ENCODE measurements around the gene BBS5.
A peak's percentile ranks its signal among the peaks of the same experiment; 100 is the strongest.
"Not testable (repeated sequence)": the region's sequence is repeated elsewhere in the genome, so short reads cannot be mapped to it uniquely, and the experiment has no call there.

BBS5 gene

DNA sequence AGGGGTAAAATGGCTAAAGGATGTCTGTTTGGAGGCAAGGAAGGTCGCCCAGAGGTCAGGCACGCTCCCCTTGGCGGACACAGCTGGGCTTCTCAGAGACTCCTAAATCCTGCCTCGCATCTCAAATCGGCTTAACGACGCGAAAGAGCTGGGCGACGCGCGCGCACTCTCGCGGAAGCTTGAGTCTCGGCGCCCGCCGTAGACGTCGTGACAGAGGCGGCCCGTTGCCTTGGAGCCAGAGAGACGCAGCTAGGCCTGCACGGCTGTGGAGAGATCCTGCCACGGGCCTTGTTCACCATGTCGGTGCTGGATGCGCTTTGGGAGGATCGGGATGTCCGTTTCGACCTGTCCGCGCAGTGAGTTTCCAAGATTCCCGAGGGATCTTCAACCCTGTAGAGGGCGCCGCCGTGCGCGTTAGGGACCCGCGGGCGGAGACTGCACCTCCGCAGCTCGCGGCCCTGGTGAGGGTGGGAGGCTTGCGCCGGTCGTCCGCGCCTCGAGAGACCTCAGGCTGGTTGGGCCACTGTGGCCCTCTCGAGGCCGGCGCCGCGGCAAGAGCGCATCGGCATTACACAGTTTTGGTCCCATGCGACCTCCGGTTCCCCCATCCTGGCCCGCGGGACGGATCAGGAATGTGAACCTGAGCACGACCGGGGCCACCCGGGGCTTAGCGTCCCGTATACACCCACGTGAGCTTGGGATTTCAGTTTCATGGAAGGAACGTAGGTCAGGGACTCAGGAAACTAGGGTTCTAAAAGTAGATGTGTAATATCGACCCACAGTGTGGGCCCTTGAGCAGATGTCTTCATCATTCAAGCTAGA is at the start of gene BBS5:
TSS of gene BBS5 (plus strand) at position 238 of the 822 bp plus-strand sequence. CDS start at position 298, 60 bp downstream.
- DNase-seq = peak; percentile 52

DNA sequence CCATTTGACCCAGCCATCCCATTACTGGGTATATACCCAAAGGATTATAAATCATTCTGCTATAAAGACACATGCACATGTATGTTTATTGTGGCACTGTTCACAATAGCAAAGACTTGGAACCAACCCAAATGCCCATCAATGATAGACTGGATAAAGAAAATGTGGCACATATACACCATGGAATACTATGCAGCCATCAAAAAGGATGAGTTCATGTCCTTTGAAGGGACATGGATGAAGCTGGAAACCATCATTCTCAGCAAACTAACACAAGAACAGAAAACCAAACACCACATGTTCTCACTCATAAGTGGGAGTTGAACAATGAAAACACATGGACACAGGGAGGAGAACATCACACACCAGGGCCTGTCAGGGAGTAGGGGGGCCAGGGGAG is 47.5 kb upstream of the BBS5 start:
- not testable (repeated sequence) for DNase-seq

DNA sequence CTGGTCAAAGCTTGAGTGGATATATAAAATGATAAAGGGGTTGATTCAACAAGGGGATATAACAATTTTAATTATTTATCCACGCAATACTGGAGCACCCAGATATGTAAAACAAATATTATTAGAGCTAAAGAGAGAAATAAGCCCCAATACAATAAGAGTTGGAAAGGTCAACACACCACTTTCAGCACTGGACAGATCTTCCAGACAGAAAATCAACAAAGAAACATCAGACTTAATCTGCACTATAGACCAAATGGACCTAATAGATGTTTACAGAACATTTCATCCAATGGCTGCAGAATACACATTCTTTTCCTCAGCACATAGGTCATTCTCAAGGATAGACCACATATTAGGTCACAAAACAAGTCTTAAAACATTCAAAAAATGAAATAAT is 45.1 kb upstream of the BBS5 start:
- not testable (repeated sequence) for DNase-seq

DNA sequence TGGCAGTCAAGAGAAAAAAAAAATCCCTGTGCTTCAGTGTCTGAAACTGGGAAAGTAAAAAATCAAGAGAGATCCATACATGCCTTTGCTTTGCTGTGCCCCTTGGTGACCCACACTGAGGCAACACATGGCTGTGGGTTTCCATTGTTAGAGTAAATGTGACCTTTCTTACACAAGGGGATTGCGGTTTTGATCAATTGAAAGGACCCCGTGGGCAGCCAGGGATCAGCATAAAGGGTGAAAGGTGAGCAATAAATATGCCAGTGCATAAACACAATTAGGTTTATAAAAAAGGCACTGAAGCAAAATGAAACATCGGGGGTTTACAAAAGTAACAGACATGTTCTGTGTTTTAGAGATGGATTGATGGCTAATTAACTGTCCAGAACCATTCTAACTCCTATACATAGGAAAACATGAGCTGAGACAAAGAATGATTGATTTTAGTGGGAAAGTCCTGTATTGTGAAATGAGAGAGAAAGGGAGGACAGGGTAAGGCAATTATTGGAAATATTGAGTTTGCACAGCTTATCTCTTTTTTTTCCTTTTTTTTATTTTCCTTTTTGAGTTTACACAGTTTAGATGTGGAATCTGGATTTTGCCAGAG is 40.7 kb upstream of the BBS5 start:
- DNase-seq = no peak

DNA sequence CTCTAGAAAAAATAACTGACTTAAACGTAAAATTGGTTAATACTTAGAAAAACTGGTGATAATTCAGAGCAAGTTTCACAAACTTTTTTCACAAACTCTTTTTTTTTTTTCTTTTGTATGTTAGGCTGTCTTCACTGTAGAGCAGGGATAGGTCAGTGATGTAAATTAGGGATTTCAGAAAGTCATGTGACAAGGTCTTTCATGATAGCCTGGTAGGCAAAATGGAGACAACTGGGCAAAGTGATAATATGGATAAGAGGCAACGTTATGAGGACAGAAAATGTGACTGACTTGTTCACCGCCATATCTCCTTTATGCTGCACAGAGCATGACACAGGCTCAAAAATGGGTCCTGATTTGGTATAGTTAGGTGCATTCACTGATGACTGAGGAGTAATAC is 39.4 kb upstream of the BBS5 start:
- no peak for DNase-seq

DNA sequence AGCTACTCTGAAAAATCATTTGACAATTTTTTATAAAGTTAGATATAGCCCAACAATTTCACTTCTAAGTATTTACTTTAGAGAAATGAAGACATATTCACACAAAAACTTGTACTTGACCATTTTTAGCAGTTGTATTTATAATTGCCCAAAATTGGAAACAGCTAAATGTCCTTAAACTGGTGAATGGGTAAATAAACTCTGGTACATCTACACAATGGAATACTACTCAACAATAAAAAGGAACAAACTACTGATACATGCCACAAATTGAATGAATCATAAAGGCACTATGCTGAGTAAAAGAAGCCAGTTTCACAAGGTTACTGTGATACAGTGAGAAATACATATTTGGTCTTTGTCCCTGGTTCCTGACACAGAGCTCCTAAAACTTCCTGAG is 32.8 kb upstream of the BBS5 start:
- no peak for DNase-seq

DNA sequence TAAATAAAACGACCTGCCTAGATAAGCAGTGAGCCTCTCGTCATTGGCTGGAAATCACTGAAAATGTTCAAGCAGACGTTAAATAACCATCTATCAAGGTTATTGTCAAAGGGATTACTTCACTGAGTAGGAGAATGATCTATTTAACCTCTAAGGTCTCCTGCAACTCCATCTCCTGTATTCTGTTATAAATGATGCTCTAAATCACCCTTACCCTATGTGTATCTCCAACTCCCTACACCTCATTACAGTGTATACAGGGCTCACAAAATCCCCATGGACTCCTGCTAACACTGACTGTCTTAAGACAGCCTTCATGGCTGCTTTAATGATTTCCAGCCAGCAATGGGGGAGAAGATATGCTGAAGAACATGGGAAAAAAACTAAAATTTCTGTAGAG is 31.0 kb upstream of the BBS5 start:
- no peak for DNase-seq

DNA sequence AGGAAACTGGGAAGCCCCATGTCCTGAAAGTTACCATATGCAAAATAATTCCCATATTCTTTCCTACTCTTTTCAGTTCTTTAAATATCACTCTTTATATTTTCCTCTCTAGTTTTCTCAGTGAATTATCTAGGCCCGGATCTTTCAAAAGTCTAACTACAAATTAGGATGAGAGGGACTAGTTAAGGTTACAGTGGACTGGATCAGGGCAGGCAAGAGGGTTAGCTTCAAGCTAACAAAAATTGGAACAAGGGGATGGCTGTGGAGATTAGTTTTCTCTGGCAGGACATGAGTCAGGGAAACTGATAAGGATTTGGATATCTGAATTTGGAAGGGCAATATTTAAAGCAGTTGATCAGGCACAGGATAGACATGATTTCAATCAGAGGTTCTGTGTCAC is 30.4 kb upstream of the BBS5 start:
- no peak for DNase-seq

DNA sequence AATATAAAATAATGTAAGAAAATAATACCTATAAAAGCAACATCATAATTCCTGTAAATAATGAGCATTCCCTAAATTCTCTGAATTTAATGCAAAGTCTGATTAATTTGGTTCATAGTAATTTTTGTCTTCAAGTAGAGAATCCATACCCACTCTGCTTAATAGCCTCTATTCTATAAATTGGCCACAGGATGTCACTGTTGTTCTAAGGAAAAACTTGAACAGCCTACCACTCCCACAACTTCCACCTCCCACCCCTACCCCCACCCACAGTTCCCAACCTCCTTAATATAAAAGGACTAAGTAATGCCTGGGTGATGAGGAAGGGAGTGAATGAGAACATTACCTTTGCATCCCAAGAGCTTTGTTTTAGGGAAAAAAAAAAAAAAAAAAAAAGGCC is 27.2 kb upstream of the BBS5 start:
- DNase-seq = peak; percentile 18

DNA sequence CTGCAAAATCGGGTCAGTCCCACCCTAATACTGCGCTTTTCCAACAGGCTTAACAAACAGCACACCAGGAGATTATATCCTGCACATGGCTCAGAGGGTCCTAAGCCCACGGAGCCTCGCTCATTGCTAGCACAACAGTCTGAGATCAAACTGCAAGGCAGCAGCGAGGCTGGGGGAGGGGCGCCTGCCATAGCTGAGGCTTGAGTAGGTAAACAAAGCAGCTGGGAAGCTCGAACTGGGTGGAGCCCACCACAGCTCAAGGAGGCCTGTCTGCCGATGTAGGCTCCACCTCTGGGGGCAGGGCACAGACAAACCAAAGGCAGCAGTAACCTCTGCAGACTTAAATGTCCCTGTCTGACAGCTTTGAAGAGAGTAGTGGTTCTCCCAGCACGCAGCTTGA is 26.2 kb upstream of the BBS5 start:
- DNase-seq = not testable (repeated sequence)

DNA sequence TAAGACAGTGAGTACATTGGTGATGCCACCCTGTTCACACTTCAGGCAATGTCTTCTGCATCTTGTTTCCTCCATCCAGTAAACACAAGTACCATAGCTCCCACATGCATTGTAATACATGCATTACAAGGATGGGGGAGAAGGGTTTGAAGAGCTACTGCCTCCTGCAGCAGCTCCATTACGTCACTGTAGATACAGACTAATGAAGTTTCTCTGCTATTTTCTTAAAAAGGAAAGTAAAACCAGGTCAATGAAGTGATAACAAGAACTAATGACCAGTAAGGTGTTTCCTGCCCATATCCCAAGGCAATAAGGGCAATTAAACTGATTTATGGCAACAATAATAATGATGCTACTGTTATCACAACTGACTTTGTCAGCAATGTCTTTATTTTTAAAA is 18.2 kb upstream of the BBS5 start:
- no peak for DNase-seq

DNA sequence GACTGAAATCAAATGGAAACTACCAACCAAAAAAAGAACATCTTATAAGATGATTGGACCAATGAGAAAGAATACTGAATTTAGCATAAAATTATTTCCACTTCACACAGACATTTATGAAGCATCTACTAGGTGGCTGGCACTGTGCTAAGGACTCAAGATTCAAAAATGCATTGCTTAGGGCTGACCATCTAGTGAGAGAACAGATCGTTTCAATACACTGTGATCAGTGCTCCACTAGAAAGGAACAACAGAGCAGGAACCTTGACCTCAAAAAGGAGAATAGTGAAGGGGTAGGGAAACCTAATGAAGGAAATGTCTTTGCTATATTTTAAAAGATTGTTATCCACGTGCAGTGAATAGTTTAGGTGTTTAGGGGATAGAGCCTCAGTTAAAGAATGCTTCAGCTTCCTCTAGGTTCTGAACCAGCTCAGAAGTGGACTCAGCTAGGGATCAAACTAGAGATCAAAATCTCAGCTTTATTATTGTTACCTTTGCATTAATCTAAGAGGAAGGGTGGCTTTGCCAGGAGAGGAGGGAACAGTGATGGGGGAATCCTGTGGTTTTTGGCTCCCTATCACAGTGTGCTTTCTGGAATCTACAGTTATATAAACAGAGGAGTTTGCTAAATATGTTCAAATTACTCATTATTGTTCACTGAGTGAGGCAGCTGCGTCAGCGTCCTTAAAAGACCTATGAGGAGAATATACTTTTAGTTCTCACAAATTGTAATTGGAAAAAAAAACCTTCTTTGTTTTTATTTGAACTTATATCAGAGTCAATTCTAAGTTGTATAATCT is 16.2 kb upstream of the BBS5 start:
- no peak for DNase-seq

DNA sequence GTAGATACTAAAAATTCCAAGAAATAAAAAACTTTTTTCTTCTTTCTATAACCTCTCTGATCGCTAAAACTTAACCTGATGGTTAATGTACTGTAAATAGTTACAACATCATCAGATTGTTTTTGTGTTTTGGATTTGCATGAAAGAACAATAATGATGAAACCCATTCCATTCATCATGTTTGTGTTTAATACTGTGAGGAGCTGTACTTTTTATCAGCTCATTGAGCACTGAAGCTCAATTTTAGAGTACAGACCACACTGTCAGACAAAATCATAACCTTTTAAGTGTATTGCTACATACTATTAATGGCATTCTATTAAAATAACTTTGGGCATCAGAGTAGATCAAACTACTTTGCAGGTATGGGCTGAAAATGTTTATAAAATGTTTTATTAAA is 14.8 kb upstream of the BBS5 start:
- DNase-seq = no peak

DNA sequence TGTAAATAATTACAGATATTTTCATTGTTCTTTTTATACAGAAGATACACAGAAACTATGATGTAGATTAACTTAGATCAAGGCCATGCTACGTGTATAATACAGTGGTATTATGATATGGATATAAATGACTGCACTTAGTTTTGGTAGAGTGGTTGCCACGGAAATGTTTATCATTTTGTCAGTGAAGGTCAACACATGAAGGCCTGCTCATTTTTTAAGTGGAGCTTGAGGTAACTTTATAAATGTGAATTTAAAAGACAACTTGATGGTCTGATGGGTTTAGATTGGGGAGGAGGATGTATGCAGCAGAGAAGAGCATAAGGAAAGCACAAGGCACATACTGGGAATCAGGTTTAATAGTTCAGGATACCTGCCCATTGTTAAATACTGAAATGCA is 14.4 kb upstream of the BBS5 start:
- no peak for DNase-seq

DNA sequence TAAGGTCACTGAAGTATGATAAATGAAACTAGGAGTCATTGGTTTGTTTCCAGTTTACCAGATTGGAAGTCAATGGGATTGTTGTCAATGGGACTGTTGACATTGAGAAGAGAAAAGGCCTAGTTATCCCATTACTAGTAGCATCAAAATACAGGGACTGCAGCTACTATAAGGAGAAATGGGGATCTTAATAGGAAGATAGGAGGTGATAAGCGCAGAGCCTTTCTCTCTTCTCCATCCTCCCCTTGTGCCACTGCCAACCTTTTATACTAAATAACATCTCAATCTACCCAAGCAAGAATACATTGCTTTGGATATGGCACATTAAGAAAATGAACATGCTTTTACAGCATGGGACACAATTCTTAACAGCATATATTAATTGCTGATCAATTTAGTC is 10.5 kb upstream of the BBS5 start:
- no peak for DNase-seq

DNA sequence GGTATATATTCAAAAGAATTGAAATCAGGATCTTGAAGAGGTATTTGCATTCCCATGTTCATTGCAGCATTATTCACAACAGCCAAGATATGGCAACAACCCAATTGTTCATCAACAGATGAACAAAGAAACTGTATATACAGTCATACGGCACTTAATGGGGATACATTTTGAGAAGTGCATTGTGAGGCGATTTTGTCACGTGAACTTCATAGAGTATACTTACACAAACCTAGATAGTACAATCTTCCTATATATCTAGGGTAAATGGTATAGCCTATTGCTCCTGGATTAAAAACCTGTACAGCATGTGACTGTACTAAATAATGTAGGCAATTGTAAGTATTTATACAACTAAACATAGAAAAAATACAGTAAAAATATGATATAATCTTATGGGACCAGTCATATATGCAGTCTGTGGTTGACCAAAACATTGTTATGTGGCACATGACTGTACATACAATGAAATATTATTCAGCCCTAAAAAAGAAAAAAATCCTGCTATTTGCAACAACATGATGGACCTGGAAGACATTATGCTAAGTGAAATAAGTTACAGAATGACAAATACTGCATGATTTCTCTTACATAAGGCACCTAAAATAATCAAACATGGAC is 9.2 kb upstream of the BBS5 start:
- DNase-seq = no peak

DNA sequence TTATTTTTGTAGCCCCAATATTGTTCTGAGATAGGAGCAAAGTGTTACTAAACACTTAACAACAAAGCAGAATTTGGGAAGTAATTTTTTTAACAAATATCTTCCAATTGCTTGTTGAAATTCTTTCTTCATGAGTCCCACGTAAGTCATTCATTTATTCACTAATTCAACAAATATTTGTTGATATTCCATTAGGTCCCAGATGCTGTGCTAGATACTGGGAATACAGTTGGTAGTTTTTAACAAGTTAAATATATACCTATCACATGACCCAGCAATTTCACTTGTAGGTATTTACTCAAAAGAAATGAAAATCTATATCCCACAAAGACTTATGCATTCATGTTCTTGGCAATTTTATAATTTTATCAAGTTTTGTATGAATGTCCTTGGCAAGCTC is 7.0 kb upstream of the BBS5 start:
- no peak for DNase-seq

DNA sequence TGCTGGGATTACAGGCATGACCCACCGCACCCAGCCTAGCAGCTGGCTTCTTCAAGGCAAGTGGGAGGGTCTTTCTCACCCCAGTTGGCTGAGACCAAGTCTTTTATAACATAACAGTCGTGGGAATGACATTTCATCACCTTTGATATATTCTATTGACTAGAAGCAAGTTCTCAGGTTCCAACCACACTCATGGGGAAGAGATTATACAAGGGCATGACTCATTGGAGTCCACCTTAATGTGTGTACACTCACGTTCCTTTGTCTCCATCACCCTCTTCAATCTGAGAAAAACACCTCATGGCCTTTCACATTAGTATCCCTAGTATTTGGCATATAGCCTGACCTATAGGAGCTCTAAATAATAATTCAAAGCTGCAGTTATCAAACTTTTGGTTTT is 2.8 kb upstream of the BBS5 start:
- DNase-seq = no peak

DNA sequence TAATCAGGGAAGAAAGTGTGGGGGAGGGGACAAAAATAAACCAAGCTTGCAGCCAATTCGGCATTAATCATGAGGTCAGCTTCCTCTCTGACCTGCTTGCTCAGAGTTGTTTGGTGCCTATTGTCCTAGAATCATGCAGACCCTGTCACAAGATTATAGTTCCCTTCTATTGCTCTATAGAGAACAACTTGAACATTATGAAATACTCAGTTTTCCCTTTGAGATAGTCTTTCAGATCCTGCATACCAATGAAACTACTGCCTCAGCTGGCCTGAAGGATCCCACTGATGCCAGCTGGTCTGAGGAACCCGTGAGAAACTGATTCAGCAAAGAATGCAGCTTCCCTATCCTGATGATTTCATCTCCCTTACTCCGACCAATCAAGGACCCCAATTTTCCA is 955 bp upstream of the BBS5 start:
- DNase-seq = no peak

DNA sequence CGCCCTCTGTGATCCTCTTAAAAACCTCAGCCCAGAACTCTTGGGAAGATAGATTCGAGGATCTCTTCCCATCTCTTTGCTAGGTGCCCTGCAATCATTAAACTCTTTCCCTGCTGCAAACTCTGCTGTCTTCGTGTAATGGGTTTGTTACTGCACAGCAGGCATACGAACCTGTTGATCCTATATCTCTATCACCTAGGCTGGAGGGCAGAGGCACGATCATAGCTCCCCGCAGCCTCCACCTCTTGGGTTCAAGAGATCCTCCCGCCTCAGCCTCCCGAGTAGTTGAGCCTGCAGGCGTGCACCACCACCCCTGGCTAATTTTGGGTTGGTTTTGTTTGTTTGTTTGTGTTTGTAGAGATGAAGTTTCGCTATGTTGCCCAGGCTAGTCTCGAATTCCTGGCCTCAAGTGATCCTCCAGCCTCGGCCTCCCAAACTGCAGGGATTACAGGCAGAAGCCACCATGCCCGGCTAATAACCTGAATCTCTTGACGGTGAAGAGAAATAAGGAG is 493 bp upstream of the BBS5 start:
- DNase-seq = no peak

DNA sequence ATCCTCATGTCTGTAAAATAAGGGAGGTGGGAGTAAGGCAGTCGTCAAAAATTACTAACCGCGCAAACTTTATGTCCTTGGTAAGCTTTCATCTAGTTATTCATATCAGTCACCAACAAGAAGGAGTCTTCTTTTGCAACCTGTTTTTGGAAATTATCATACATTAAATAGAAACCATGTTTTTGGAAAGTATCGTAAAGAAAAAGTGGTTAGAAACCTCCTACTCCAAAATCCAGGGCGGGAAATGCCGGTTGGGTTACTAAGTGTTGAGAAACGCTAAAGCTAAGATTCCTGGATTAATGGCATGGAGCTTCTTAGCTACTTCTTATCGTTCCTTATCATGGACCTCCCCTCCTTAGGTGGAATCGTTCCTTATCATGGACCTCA is 778 bp downstream of the BBS5 start:
- peak; percentile 12 for DNase-seq

DNA sequence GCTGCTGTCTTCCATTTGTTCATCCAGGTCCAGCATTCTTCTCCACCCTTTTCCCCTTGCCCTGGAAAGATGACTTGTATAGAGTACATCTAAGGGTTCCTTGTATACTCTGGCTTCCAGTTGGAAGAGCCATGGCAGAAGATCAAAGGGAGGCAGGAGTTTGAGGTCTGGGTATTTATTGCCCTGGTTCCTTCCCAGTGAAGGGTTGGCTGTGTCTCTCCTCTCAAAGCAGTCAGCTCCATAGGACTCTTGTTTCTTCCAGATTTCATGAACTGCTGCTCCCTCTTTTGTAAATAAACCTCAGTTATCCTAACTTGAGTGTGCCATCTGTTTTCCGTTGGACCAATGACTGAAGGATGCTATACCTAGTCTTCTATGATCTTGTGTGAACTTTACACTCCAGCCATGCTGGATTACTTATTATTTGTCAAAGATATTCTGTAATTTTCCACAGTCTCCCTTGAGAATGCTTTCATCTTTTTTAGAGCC is 6.4 kb downstream of the BBS5 start:
- DNase-seq = no peak

DNA sequence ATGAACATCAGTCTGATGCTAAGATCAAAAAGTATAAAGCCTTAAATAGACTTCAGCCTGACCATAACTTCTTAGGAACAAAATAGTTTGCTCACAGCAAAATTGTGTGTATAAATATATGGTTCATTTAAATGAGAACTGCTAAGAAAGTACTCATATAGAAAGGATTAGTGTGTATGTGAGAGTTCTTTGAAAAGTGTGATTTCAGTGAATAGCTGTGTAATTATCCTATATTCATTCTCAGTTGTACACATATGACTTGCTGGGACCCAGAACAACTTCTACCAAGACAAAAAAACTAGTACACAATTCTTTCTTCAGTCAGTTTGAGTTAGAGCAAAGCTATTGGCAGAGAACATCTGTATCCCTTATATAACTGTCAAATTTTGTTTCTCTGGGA is 7.2 kb downstream of the BBS5 start:
- no peak for DNase-seq

Data from NCI-H510A treated with DMSO at 0.1 percent for 48 hours (cell line).